Neural progenitor cell (in vitro differentiated cells): ENCODE data around the gene ZNF100. TPM values are rescaled to one million over a fixed set of nuclear protein-coding genes. Genes with fewer than 3 reads are reported as not detected.
A peak's percentile ranks its signal among the peaks of the same experiment; 100 is the strongest.
"Not testable (repeated sequence)": the region's sequence is repeated elsewhere in the genome, so short reads cannot be mapped to it uniquely, and the experiment has no call there.

Source experiments
- DNase-seq: peaks from one replicate; pipeline ENCODE4 v3.0.0-alpha.2; 2016; ENCODE audit warnings: low spot score
- H2AFZ ChIP-seq: fragments of 200-600 bp; sonication (generic); replicated peaks from 2 replicates; pipeline ENCODE4 v1.6.1; 2016; ENCODE audit warnings: antibody characterized with exemption
- H3F3A ChIP-seq: fragments of 200-600 bp; sonication (generic); 2 replicates; pipeline ENCODE4 v1.6.1; 2016; ENCODE audit warnings: antibody characterized with exemption, low read depth
- H3K27ac ChIP-seq: fragments of 200-600 bp; sonication (generic); 2 replicates; pipeline ENCODE4 v1.5.1; 2016; ENCODE audit warnings: mild to moderate bottlenecking
- H3K27me3 ChIP-seq: fragments of 200-600 bp; sonication (generic); 2 replicates; pipeline ENCODE4 v1.6.1; 2016; ENCODE audit warnings: mild to moderate bottlenecking, moderate library complexity
- H3K36me3 ChIP-seq: fragments of 200-600 bp; sonication (generic); 2 replicates; pipeline ENCODE4 v1.5.1; 2016
- H3K4me1 ChIP-seq: fragments of 200-600 bp; sonication (generic); 2 replicates; pipeline ENCODE4 v1.6.1; 2016; ENCODE audit warnings: mixed run types
- H3K4me2 ChIP-seq: fragments of 200-600 bp; sonication (generic); 2 replicates; pipeline ENCODE4 v1.6.1; 2016
- H3K4me3 ChIP-seq: fragments of 200-600 bp; sonication (generic); 2 replicates; pipeline ENCODE4 v1.5.1; 2016
- H3K79me2 ChIP-seq: fragments of 200-600 bp; sonication (generic); 2 replicates; pipeline ENCODE4 v1.6.1; 2016; ENCODE audit warnings: low read depth
- H3K9ac ChIP-seq: fragments of 200-600 bp; sonication (generic); 2 replicates; pipeline ENCODE4 v1.6.1; 2016
- H3K9me3 ChIP-seq: fragments of 200-600 bp; sonication (generic); 2 replicates; pipeline ENCODE4 v1.5.1; 2016; ENCODE audit warnings: low read depth
- H4K20me1 ChIP-seq: fragments of 200-600 bp; sonication (generic); 2 replicates; pipeline ENCODE4 v1.6.1; 2016; ENCODE audit warnings: low read depth
- H3K27ac Mint-ChIP-seq: 3 replicates; pipeline ENCODE4 v1.8.0; 2021; ENCODE audit warnings: mixed read lengths
- H3K27me3 Mint-ChIP-seq: 2 replicates; pipeline ENCODE4 v1.8.0; 2022; ENCODE audit warnings: low read depth, mild to moderate bottlenecking, inconsistent platforms, moderate library complexity, mixed read lengths; ENCODE audit not compliant: insufficient read depth
- H3K36me3 Mint-ChIP-seq: 3 replicates; pipeline ENCODE4 v1.8.0; 2021; ENCODE audit warnings: mixed read lengths
- H3K4me1 Mint-ChIP-seq: 3 replicates; pipeline ENCODE4 v1.8.0; 2021; ENCODE audit warnings: mixed read lengths
- H3K4me3 Mint-ChIP-seq: 3 replicates; pipeline ENCODE4 v1.8.0; 2021; ENCODE audit warnings: mild to moderate bottlenecking, moderate library complexity, mixed read lengths
- H3K9me3 Mint-ChIP-seq: 3 replicates; pipeline ENCODE4 v1.8.0; 2020; ENCODE audit warnings: mixed read lengths
- EZH2 ChIP-seq: fragments of 200-600 bp; sonication (generic); IDR thresholded peaks from 2 replicates; pipeline ENCODE4 v1.6.1; 2017; ENCODE audit warnings: antibody characterized with exemption, mild to moderate bottlenecking, moderate library complexity
- EZH2phosphoT487 ChIP-seq: fragments of 200-600 bp; sonication (generic); IDR thresholded peaks from 2 replicates; pipeline ENCODE4 v1.6.1; 2017; ENCODE audit warnings: antibody characterized with exemption
- total RNA-seq: library from RNA; depleted of rRNA; stranded (reverse); fragments of >200 nt; gene quantifications from 2 replicates; pipeline ENCODE4 v1.2.3, GENCODE V29; 2015; ENCODE audit warnings: low replicate concordance
- TF ChIP-seq, protein P1 (sequence below): fragments of 200-600 bp; sonication (generic); IDR thresholded peaks from 2 replicates; pipeline ENCODE4 v1.5.1; 2017; ENCODE audit warnings: antibody characterized with exemption, mild to moderate bottlenecking

Gene ZNF100
- total RNA-seq, 1 donor from 2014 or later = 29.5 TPM

DNA sequence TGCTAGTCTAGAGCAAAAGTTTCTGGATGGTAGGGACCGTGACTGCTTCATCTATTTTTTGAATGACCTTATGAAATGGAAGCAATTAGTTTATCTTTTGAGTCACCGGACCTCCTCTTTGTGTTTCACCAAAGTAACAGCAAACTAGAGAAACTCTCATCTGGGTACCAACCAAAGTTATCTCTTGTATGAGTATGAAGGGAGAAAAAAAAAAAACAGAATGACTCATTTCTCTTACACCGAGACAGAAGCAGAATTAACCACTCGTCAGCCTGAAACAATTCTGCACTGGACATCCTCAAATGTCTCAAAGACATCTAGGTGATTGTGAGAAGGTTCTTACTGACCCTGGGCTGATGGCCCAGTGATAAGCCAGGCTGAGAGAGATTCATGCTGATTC lies 18.3 kb downstream of the ZNF100 start:
- DNase-seq = no peak
- H3K27me3 ChIP-seq = no peaks in the 10 kb centered on the region
- no peak overlapping the region for H2AFZ ChIP-seq
- no peaks in the 10 kb centered on the region for H3K9me3 ChIP-seq
- no peak for TF ChIP-seq EZH2
- no peak for TF ChIP-seq EZH2phosphoT487
- TF ChIP-seq, protein P1, sequence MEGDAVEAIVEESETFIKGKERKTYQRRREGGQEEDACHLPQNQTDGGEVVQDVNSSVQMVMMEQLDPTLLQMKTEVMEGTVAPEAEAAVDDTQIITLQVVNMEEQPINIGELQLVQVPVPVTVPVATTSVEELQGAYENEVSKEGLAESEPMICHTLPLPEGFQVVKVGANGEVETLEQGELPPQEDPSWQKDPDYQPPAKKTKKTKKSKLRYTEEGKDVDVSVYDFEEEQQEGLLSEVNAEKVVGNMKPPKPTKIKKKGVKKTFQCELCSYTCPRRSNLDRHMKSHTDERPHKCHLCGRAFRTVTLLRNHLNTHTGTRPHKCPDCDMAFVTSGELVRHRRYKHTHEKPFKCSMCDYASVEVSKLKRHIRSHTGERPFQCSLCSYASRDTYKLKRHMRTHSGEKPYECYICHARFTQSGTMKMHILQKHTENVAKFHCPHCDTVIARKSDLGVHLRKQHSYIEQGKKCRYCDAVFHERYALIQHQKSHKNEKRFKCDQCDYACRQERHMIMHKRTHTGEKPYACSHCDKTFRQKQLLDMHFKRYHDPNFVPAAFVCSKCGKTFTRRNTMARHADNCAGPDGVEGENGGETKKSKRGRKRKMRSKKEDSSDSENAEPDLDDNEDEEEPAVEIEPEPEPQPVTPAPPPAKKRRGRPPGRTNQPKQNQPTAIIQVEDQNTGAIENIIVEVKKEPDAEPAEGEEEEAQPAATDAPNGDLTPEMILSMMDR = no peak
- peaks cover 80% of the 10 kb centered on the region for H3K36me3 Mint-ChIP-seq
- H4K20me1 ChIP-seq = no peaks in the 10 kb centered on the region
- H3K27me3 Mint-ChIP-seq = peaks cover 4% of the 10 kb centered on the region
- H3K4me2 ChIP-seq = no peak overlapping the region
- H3K9me3 Mint-ChIP-seq = peaks cover 75% of the 10 kb centered on the region
- H3K4me3 ChIP-seq = no peak overlapping the region
- no peaks in the 10 kb centered on the region for H3K4me1 Mint-ChIP-seq
- H3K4me1 ChIP-seq = no peaks in the 10 kb centered on the region
- H3K27ac ChIP-seq = no peak overlapping the region
- no peak overlapping the region for H3K27ac Mint-ChIP-seq
- no peaks in the 10 kb centered on the region for H3K36me3 ChIP-seq
- H3K4me3 Mint-ChIP-seq = no peak overlapping the region
- no peaks in the 10 kb centered on the region for H3F3A ChIP-seq
- no peak overlapping the region for H3K9ac ChIP-seq
- H3K79me2 ChIP-seq = peaks cover 87% of the 10 kb centered on the region

- H3K27ac Mint-ChIP-seq = no peak overlapping the region
- peaks cover 79% of the 10 kb centered on the region for H3K36me3 Mint-ChIP-seq
- H3K27ac ChIP-seq = no peak overlapping the region
- no peak for DNase-seq
- no peak overlapping the region for H3K9ac ChIP-seq
- no peaks in the 10 kb centered on the region for H3K4me1 Mint-ChIP-seq
- H3F3A ChIP-seq = no peaks in the 10 kb centered on the region
- H3K9me3 Mint-ChIP-seq = peaks cover 72% of the 10 kb centered on the region
- peaks cover 1% of the 10 kb centered on the region for H3K36me3 ChIP-seq
- H3K9me3 ChIP-seq = no peaks in the 10 kb centered on the region
- H3K27me3 Mint-ChIP-seq = peaks cover 4% of the 10 kb centered on the region
- H3K27me3 ChIP-seq = no peaks in the 10 kb centered on the region
- H3K4me2 ChIP-seq = no peak overlapping the region
- no peaks in the 10 kb centered on the region for H4K20me1 ChIP-seq
- peaks cover 77% of the 10 kb centered on the region for H3K79me2 ChIP-seq
- H3K4me3 Mint-ChIP-seq = no peak overlapping the region
- no peak overlapping the region for H3K4me3 ChIP-seq
- TF ChIP-seq EZH2 = no peak
- TF ChIP-seq EZH2phosphoT487 = no peak
- TF ChIP-seq, protein P1 = no peak
- no peaks in the 10 kb centered on the region for H3K4me1 ChIP-seq
- H2AFZ ChIP-seq = no peak overlapping the region
Measured at GRCh38 chr19:21748088-21748487, 19.3 kb downstream of the ZNF100 start.

- H3F3A ChIP-seq = no peaks in the 10 kb centered on the region
- TF ChIP-seq, protein P1 = no peak
- TF ChIP-seq EZH2 (no peak), EZH2phosphoT487 (no peak)
- no peak overlapping the region for H2AFZ ChIP-seq
- peaks cover 4% of the 10 kb centered on the region for H3K9me3 ChIP-seq
- no peak overlapping the region for H3K4me3 ChIP-seq
- H3K27me3 ChIP-seq = no peaks in the 10 kb centered on the region
- H3K9me3 Mint-ChIP-seq = peaks cover 68% of the 10 kb centered on the region
- no peak overlapping the region for H3K4me2 ChIP-seq
- H3K27ac ChIP-seq = no peak overlapping the region
- DNase-seq = no peak
- peaks cover 34% of the 10 kb centered on the region for H3K36me3 ChIP-seq
- no peak overlapping the region for H3K9ac ChIP-seq
- H3K4me1 Mint-ChIP-seq = no peaks in the 10 kb centered on the region
- no peaks in the 10 kb centered on the region for H3K4me1 ChIP-seq
- peaks cover 17% of the 10 kb centered on the region for H3K79me2 ChIP-seq
- no peaks in the 10 kb centered on the region for H3K27me3 Mint-ChIP-seq
- H4K20me1 ChIP-seq = no peaks in the 10 kb centered on the region
- H3K4me3 Mint-ChIP-seq = no peak overlapping the region
- no peak overlapping the region for H3K27ac Mint-ChIP-seq
- peaks cover 66% of the 10 kb centered on the region for H3K36me3 Mint-ChIP-seq
Measured at GRCh38 chr19:21740559-21740958, 26.8 kb downstream of the ZNF100 start.

- H3K4me1 Mint-ChIP-seq, H2AFZ ChIP-seq, H3F3A ChIP-seq, H3K27me3 Mint-ChIP-seq, H3K4me3 Mint-ChIP-seq, H3K27me3 ChIP-seq, H3K79me2 ChIP-seq, H3K27ac ChIP-seq, H3K27ac Mint-ChIP-seq, H3K9ac ChIP-seq, H4K20me1 ChIP-seq, H3K4me2 ChIP-seq, H3K4me1 ChIP-seq, DNase-seq: not testable (repeated sequence)
- H3K9me3 Mint-ChIP-seq = peaks cover 69% of the 10 kb centered on the region
- Histone ChIP-seq H3K4me3 (peak overlapping the region; percentile 11), H3K36me3 (peaks cover 58% of the 10 kb centered on the region), H3K9me3 (peaks cover 52% of the 10 kb centered on the region)
- H3K36me3 Mint-ChIP-seq = peaks cover 48% of the 10 kb centered on the region
Measured at GRCh38 chr19:21726942-21727747, 40.2 kb downstream of the ZNF100 start.
